HG03439 (cell line): ENCODE results near the gene RASSF8.
A peak's percentile ranks its signal among the peaks of the same experiment; 100 is the strongest.

Experiments used
- ATAC-seq: cut with Tn5 transposase; IDR thresholded peaks from one replicate; pipeline ENCODE4 v1.9.1; 2021; ENCODE audit warnings: mild to moderate bottlenecking, moderate library complexity; ENCODE audit not compliant: unreplicated experiment

The RASSF8 gene

GRCh38 chr12:25958428-25959070, at the start of gene RASSF8:
RASSF8 (plus strand) TSS chr12:25958682; CDS start chr12:26055344, 96,662 bp downstream.
- ATAC-seq: peak; percentile 85

- no peak for ATAC-seq
These were observed 43.9 kb upstream of the RASSF8 start for GRCh38 chr12:25914551-25914950.

GRCh38 chr12:25924491-25925001, 33.9 kb upstream of the RASSF8 start:
- no peak for ATAC-seq

- ATAC-seq: no peak
These were observed 33.4 kb upstream of the RASSF8 start for GRCh38 chr12:25925064-25925463.

- ATAC-seq: no peak
These were observed 31.9 kb upstream of the RASSF8 start for GRCh38 chr12:25926536-25926935.

- ATAC-seq: no peak
These were observed 29.3 kb upstream of the RASSF8 start for GRCh38 chr12:25929142-25929541.

GRCh38 chr12:25932971-25933370, 25.5 kb upstream of the RASSF8 start:
- no peak for ATAC-seq

GRCh38 chr12:25934456-25934855, 24.0 kb upstream of the RASSF8 start:
- no peak for ATAC-seq

GRCh38 chr12:25935355-25936144, 22.9 kb upstream of the RASSF8 start:
- no peak for ATAC-seq

GRCh38 chr12:25937096-25937495, 21.4 kb upstream of the RASSF8 start:
- no peak for ATAC-seq

- no peak for ATAC-seq
These were observed 19.9 kb upstream of the RASSF8 start for GRCh38 chr12:25938581-25938980.

GRCh38 chr12:25939606-25940005, 18.9 kb upstream of the RASSF8 start:
- ATAC-seq: no peak

- ATAC-seq: no peak
These were observed 17.6 kb upstream of the RASSF8 start for GRCh38 chr12:25940886-25941285.

GRCh38 chr12:25942709-25943108, 15.8 kb upstream of the RASSF8 start:
- ATAC-seq: no peak

- no peak for ATAC-seq
These were observed 14.5 kb upstream of the RASSF8 start for GRCh38 chr12:25943940-25944339.

GRCh38 chr12:25949343-25949742, 9.1 kb upstream of the RASSF8 start:
- ATAC-seq: no peak

- ATAC-seq: no peak
These were observed 8.0 kb upstream of the RASSF8 start for GRCh38 chr12:25950329-25951115.

- ATAC-seq: peak; percentile 21
These were observed 572 bp upstream of the RASSF8 start for GRCh38 chr12:25957793-25958427.

- ATAC-seq: no peak
These were observed 834 bp downstream of the RASSF8 start for GRCh38 chr12:25959071-25959961.

- no peak for ATAC-seq
These were observed 1.7 kb downstream of the RASSF8 start for GRCh38 chr12:25960143-25960542.
